GM18505 (cell line): ENCODE measurements around the gene ARFGEF3.

Experiments
- ATAC-seq: cut with Tn5 transposase; IDR thresholded peaks from one replicate; pipeline ENCODE4 v1.9.1; 2021; ENCODE audit not compliant: unreplicated experiment
- POLR2A ChIP-seq: IDR thresholded peaks from 4 replicates; pipeline ENCODE4 v1.6.1; 2011; ENCODE audit warnings: borderline replicate concordance; ENCODE audit not compliant: insufficient read depth, insufficient read length; ENCODE audit errors: extremely low read depth

Gene ARFGEF3

DNA sequence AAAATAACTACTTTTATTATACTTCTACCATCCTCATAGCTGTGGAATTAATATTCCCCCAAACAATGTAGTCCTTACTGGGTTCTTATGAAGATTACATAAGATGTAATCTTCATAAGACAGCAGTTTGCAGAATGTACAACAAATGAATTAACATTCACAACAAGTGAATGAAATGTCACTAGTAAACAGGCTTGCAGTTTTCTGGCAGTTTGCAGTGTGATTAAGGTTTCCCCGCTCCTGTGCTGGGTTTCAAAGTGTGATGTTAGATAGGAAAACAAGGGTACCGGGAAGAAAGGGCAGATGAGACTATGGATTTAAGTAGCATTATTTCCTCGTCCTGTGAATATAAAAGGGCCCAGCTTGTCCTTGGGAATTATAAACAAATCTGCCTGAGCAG, 22.5 kb downstream of the ARFGEF3 start:
- ATAC-seq = no peak
- no peak for TF ChIP-seq POLR2A

DNA sequence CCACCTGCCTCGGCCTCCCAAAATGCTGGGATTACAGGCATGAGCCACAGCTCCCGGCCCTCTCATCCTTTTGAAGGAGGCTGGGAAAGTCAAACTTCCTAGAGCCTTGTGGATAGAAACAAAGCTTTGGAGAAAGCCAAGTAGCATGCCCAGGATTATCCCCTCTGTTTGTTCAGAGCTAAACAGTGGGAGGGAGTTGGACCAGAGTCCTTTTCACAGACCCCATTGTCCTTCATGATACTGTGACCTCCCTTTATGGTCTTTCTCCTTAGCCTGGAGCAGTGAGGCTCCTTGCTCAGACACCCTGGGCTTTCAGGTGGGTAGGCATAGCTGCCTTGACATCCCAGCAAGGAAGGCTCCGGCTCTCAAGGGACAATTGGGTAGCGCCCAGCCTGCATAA, 25.4 kb downstream of the ARFGEF3 start:
- ATAC-seq = no peak
- no peak for TF ChIP-seq POLR2A

GRCh38 chr6:138188278-138188941, 26.7 kb downstream of the ARFGEF3 start:
- no peak for TF ChIP-seq POLR2A
- no peak for ATAC-seq

- ATAC-seq = no peak
- TF ChIP-seq POLR2A = no peak
Measured at GRCh38 chr6:138194287-138194686, 32.5 kb downstream of the ARFGEF3 start.

DNA sequence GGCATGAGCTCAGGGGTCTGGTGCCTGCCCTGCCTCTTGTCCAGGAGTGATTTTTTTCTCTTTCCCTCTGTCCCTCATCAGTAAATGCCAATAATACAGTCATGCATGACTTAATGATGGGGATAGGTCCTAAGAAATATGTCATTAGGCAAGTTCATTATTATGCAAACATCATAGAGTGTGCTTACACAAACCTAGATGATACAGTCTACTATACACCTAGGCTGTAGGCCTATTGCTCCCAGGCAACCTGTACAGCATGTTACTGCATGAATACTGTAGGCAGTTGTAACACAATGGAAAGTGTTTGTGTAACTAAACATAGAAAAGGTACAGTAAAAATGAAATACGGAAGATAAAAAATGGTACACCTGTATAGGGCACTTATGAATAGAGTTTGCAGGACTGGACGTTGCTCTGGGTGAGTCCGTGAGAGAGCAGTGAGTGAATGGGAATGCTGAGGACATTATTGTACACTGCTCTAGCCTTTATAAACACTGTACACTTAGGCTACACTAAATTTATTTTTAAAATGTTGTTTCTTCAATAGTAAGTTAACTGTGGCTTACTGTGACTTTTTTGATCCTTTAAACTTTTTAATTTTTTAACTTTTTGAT, 34.5 kb downstream of the ARFGEF3 start:
- no peak for ATAC-seq

GRCh38 chr6:138197570-138197969, 35.8 kb downstream of the ARFGEF3 start:
- no peak for TF ChIP-seq POLR2A
- ATAC-seq = no peak

More for the DNA sequence above, 34.5 kb downstream of the ARFGEF3 start:
- TF ChIP-seq POLR2A = no peak

DNA sequence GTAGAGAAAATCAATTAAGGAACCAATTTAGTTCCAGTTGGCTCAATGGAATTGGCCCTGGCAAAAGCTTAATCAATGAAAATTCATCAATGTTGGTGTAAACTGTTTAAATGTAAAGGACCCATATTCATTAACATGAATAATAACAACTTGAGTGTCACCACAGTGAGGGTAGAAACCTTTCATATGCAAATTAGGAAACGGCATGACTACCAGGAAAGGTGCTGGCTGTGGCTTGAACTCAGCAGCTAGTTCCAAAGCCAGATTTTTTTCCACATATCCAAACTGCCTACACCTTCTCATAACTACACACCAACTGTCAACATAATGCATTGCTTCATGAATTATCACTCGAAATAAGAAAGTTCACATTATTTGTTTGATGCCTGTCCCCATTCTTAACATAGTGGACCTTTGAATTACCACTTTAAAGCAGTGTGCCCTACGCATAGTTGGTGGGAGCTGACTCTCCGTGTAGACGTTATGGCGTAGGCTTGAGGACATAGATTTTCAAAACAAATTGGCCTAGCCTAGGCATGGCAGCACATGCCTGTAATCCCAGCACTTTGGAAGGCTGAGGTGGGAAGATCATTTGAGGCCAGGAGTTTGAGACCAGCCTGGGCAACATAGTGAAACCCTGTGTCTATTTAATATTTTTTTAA, 36.8 kb downstream of the ARFGEF3 start:
- no peak for ATAC-seq
- TF ChIP-seq POLR2A = no peak

DNA sequence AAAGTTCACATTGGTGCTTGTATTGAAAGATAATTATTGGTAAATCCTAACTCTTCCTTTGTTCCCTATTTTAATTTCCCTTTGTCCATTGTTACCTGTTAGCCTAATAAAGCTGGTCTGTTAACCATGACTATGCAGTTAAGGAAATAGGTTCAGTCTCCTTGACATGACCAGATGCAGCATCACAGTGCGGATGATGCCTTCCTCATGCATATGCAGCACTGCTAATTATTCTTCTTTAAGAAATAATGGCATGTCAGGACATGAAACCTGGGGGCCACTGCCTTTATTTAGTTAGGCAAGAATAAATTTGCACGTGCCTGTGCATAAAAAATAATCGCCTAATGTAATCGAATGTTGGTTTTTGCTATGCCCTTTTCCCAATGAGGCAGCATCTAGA, 40.1 kb downstream of the ARFGEF3 start:
- no peak for TF ChIP-seq POLR2A

GRCh38 chr6:138203315-138203714, 41.6 kb downstream of the ARFGEF3 start:
- no peak for ATAC-seq
- no peak for TF ChIP-seq POLR2A

More for the DNA sequence above, 40.1 kb downstream of the ARFGEF3 start:
- no peak for ATAC-seq

DNA sequence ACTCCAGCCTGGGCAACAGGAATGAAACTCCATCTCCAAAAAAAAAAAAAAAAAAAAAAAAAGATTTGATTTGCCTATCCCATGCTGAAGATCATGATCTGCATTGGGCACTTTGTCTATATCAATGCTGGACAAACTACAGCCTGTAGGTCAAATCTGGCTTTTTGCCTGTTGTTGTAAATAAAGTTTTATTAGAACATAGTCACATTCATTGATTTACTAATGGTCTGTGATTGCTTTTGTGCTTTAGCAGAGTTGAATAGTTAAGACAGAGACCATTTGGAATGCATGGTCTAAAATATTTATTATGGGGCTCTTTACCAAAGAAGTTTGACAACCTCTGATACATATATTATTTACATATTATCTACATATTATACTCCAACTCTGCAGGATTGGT, 42.6 kb downstream of the ARFGEF3 start:
- no peak for TF ChIP-seq POLR2A
- no peak for ATAC-seq

GRCh38 chr6:138204792-138205384, 43.1 kb downstream of the ARFGEF3 start:
- no peak for ATAC-seq
- no peak for TF ChIP-seq POLR2A

GRCh38 chr6:138205437-138206094, 43.8 kb downstream of the ARFGEF3 start:
- no peak for TF ChIP-seq POLR2A
- ATAC-seq = no peak

DNA sequence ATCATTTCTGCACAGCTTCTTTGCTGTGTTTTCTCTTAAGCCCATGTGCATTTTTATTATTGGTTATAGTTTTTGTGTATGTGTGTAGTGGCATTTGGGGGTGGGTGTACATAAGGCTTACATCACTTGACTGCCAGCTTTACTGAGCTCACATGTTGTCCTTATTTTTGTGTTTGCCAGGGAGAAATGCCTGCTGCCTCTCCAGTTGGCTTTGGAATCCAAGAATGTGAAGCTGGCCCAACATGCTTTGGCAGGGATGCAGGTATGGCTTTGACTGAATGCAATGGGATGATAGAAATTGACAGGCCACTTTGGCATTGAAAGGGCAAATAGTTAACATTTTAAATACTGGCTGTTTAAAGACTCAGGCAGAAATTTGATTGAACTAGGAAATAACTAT, 45.1 kb downstream of the ARFGEF3 start:
- no peak for TF ChIP-seq POLR2A
- no peak for ATAC-seq
